ENCODE results near the gene CCDC85C.

CCDC85C gene

GRCh38 chr14:99605299-99605961 is 1.4 kb upstream of the CCDC85C start:
- DNase-seq (ENCODE audit: low spot score) = peak; percentile 78

- peak; percentile 71 for DNase-seq (ENCODE audit: low spot score)
These were observed 825 bp upstream of the CCDC85C start for GRCh38 chr14:99604766-99605298.

DNA sequence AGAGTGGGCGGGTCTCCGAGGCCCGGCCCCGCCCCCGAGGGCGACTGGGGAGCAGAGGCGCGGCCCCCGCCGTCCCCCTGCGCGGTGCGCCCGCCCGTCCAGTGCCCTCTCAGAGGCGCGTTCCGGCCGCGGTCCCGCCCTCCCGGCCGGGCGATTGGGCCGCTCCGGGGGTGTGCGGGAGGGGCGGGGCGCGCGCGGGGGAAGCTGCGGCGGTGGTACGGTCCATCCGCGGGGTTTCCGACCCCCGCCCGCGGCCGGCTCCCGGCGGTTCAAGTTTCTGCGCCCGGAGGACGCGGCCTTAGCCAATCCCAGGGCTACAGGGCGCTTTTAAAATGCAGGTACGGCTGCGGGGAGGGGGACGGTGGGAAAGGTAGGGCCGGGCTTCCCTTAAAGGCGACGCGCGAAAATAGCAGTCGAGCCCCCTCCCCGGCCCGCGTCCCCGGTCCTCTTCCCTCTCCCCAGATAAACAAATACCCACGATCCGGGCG is 315 bp upstream of the CCDC85C start:
- DNase-seq (ENCODE audit: low spot score) = peak; percentile 97

GRCh38 chr14:99602788-99603415 is 1.1 kb downstream of the CCDC85C start:
- no peak for DNase-seq (ENCODE audit: low spot score)

- no peak for DNase-seq (ENCODE audit: low spot score)
These were observed 1.8 kb downstream of the CCDC85C start for GRCh38 chr14:99602054-99602787.

- no peak for DNase-seq (ENCODE audit: low spot score)
These were observed 2.6 kb downstream of the CCDC85C start for GRCh38 chr14:99601361-99601831.

DNA sequence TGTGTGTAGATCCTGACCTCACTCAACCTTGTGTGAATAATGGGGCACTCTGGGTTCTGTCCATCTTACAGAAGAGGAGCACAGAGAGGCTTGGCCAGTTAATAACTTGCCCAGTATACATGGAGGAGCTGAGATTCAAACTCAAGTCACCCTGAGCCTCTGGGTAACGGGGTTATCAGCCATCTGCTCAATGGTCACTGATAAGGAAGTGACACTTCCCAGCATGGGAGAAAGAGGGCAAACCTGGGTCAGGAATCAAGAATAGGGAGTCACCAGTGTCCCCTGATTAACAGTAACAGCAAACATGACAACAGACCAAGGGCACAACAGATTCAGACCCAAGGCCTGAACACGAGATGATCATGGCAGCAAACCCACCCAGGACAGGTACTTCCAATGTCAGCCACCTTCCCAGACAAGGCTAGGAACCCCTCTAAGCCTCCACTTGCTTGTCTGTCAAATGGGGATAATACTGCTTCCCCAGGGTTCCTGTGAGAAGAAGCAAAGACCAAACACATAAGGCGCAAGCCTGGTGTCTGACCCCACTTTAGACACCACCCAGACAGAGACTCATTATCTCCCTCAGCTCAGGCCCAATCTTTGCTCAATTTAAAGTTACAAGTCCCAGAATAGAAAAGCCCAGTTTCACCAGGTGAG is 3.6 kb downstream of the CCDC85C start:
- DNase-seq (ENCODE audit: low spot score) = no peak

DNA sequence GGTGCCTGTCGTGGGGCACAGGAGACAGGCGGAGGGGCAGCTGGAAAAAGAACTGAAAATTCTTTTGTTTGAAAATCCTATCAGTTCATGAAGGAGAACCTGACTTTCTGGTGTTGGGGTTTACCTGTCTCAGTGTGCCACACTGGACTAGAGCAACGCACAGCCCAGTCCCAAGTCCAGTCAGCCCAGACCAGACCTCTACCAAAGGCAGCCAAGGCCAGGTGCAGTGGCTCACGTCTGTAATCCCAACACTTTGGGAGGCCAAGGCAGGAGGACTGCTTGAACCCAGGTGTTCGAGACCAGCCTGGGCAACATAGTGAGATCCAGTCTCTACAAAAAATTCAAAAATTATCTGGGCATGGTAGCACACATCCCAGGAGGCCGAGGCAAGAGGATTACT is 4.6 kb downstream of the CCDC85C start:
- DNase-seq (ENCODE audit: low spot score) = no peak

DNA sequence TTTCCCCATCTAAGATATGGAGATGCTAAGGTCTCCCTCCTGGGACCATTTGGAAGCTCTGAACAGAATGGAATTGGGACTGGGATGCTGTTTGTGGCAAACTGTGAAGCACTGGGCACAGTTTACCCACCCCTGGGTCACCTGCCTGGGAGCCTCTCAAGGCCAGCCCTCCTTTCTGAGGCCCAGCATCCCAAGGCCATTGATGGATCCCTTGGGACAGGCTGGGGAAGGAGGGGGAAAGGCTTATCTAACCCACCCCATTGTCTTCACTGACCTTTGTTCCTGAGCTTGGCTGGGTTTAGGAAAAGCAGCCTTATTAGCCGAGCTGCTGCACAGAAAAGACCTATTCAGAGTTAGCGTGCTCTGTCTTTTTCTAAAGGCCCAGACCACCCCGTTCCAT is 5.2 kb downstream of the CCDC85C start:
- DNase-seq (ENCODE audit: low spot score) = no peak

DNA sequence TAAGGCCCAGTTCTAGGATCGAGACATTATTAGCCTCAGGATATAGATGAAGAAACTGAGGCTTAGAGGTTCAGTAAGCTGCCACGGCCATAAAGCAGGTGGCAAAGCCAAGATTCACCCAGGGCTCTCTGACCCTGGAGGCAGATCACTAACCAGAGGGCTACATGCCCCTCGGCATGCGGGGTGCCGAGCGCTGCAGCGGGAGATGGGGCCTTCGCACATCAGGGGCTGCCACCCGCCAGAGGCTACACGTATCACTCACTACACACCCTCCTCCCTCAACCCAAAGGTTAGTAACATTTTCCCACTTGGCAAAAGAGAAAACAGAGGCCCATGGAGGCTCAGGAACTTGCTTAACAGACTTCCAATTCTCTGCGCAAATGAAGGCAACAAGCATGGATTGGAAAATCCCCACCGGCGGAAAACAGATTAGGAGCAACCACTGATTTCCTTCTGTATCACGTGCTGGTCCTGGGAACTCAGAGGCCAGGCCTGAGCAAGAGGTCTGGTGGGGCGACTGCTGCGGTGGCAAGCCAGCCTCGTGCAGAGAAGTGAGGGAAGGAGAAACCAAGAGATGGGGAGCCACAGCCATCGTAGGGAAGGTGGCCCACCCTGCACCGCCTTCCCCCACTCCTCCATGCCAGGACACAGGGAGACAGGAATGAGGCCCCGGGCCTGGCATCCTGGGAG is 6.0 kb downstream of the CCDC85C start:
- DNase-seq (ENCODE audit: low spot score) = no peak

- DNase-seq (ENCODE audit: low spot score) = peak; percentile 52
These were observed 7.2 kb downstream of the CCDC85C start for GRCh38 chr14:99596772-99597171.

GRCh38 chr14:99596071-99596627 is 7.9 kb downstream of the CCDC85C start:
- no peak for DNase-seq (ENCODE audit: low spot score)

DNA sequence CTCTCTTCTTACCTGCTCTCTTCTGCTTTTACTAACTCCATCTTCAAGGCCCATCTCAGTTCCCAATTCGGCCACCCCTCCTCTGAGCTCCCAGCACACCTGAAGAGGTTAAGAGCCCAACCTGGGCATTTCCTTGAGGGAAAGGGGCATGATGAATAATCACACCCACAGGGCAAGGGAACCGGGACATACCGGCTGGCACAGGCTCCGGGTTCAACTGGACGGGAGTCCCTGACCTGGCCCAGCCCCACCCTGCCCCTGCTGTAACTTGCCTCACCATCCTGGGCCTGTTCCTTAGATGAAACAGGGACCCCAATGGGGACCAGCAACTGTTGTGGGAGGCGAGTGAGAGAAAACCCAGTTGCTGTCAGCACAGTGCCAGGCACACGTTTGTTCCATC is 8.5 kb downstream of the CCDC85C start:
- DNase-seq (ENCODE audit: low spot score) = no peak

- no peak for DNase-seq (ENCODE audit: low spot score)
These were observed 9.0 kb downstream of the CCDC85C start for GRCh38 chr14:99595034-99595433.

DNA sequence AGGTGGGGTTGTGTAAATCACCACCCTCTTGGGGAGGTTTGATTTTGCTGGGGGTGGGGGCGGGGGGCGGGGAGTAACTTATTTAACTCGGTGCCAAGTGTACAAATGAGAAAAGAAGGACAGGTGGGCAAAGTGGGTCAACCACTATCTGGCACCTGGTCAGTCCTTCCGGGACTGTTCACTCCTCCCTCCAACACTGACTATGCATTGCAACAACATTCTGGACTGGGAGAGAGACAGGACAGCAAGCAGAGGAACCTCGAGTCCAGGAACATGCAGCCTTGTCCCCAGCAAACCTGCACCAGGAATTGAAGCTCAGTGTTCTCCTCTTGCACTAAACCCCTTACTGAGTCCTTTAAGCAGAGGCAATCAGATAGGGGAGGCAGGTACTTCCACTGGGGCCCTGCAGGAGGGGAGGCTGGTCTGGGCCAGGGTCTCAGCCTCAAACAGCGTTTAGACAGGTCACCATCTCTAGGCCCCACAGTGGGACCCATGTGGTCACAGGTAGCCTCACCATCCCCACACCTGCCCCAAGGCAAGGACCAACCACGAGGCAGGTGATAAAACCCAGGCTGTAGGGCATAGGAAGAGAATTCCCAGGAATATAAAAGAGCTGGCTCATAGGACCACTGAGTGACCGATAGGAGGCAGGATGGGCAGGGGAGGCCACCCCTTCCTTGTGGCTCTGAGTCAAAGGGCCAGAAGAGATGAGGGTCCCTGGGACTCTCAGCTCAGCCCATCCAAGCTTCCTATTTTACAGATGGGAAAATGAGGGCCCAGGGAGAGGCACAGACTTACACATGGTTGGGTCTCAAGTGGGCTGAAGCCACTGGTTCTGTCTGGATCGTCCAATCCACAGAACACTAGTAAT is 9.8 kb downstream of the CCDC85C start:
- no peak for DNase-seq (ENCODE audit: low spot score)

DNA sequence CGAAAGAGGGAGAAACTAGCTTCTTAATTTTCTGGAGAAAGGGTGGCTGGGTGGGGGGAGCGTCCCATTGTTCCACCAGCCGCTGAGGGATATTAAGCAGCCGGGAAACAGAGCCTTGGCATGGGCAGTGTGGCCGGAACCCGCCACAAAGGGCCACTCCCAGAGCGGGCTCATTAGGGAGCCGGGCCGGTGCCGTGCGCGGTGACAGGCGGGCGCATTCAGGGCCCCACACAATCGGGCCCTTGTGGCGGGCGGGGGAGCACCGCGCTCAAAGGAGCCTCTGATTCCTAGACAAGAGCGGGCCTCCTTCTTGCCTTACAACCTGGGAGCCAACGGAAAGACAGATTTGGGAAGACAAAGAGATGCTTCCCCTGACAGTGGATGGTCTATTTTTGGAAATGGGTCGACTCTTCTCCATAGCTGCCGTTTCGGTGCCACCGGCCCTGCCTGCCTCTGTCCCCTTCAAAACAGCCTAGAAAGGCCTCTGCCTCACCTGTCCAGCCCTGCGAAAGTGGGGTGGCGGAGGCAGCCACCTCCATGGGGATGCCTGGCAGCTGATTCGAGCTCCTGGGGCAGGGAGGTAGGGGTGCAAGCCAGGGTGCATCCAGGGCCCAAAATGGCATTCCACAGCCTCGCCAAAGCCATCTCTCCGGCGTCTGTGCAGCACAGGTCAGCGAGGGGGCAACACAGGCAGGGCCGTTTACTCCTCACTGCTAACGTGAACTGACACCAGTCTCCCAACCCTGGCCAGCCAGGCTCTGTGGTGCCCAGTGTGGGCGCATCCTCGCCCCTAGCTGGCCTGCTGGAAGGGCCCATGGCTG is 10.9 kb downstream of the CCDC85C start:
- DNase-seq (ENCODE audit: low spot score) = no peak

- no peak for DNase-seq (ENCODE audit: low spot score)
These were observed 11.6 kb downstream of the CCDC85C start for GRCh38 chr14:99592394-99592793.

DNA sequence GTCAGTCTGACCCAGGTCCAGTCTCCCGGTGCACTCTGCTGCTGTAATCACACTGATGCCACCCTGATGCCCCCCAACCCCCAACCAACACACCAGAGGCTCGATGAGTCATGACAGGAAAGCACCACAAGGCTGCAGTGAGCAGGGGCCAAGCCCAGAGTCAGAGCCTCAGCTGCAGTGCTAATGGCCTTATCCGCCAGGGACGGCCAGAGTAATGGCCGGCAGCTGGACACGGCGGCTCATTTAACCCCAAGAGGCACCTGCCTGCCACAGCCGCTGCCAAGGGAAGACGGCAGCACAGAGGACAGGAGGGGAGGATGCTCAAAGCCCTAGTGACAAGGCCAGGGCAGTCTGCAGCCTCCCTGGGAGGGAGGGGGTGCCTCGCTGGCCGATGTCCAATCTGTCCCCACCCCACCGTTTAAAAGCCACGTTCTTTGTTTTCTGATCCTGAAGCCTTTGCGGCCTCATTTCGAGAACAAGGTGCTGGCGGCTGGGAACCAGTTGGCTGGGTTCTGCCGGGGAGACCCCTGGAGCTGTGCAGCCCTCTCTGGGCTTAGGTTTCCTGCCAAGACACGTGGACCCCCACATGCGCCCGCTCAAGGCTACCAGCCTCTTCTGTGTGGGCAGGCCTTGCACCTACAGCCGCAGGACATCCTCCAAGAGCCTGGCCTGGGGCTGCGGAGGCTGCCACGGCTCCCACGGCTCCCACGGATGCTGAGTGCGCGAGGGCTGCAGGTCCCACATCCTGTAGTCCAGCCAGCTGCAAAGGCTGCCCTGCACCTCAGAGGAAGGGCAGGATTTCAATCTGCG is 13.1 kb downstream of the CCDC85C start:
- DNase-seq (ENCODE audit: low spot score) = no peak

Data from HuH-7.5 (cell line).